Keratinocyte (primary cell): ENCODE data around the gene MERTK. TPM values are rescaled to one million over a fixed set of nuclear protein-coding genes. Genes with fewer than 3 reads are reported as not detected.

Source experiments
- DNase-seq: peaks from one replicate; pipeline ENCODE4 v3.0.0-alpha.2; 2011; ENCODE audit warnings: low read depth, missing footprints, low spot score
- FAIRE-seq: peaks from 2 replicates; lab custom pipeline; 2011; peaks lifted over from hg19 to GRCh38; lab: Jason Lieb, UNC
- H2AFZ ChIP-seq: 2 replicates; pipeline ENCODE4 v1.6.0; 2012; ENCODE audit warnings: low read length, control low read depth, inconsistent platforms; ENCODE audit not compliant: control insufficient read depth
- H3K27ac ChIP-seq: 2 replicates; pipeline ENCODE4 v1.5.1; 2011; ENCODE audit warnings: low read length; ENCODE audit not compliant: control insufficient read depth, insufficient read depth
- H3K27me3 ChIP-seq: 3 replicates; pipeline ENCODE4 v1.6.0; 2011; ENCODE audit warnings: low read length; ENCODE audit not compliant: control insufficient read depth, insufficient read depth; ENCODE audit errors: extremely low read depth
- H3K36me3 ChIP-seq, 2 experiments: 2 replicates in 1 of 2; 3 replicates in 1 of 2; pipeline ENCODE4 v1.5.1; 2011; ENCODE audit warnings: low read length in 2 of 2, mild to moderate bottlenecking in 1 of 2; ENCODE audit not compliant: control insufficient read depth in 2 of 2, insufficient read depth in 2 of 2; ENCODE audit errors: extremely low read depth in 1 of 2
- H3K4me1 ChIP-seq: 3 replicates; pipeline ENCODE4 v1.5.1; 2011; ENCODE audit warnings: low read length; ENCODE audit not compliant: control insufficient read depth, insufficient read depth; ENCODE audit errors: extremely low read depth
- H3K4me2 ChIP-seq: 3 replicates; pipeline ENCODE4 v1.6.0; 2011; ENCODE audit warnings: low read depth, low read length; ENCODE audit not compliant: control insufficient read depth, insufficient read depth; ENCODE audit errors: extremely low read depth
- H3K4me3 ChIP-seq, 3 experiments: fragments of 200-600 bp in 1 of 3; sonication (generic) in 1 of 3; 2 replicates in 2 of 3; 3 replicates in 1 of 3; pipeline ENCODE4 v1.5.1; 2011 to 2016; ENCODE audit warnings: low read length in 3 of 3, mild to moderate bottlenecking in 3 of 3, control low read depth in 2 of 3, inconsistent platforms in 1 of 3, low read depth in 1 of 3, mixed read lengths in 1 of 3, mixed run types in 1 of 3, moderate library complexity in 1 of 3; ENCODE audit not compliant: control insufficient read depth in 2 of 3, insufficient read depth in 2 of 3; ENCODE audit errors: extremely low read depth in 1 of 3
- H3K79me2 ChIP-seq: 2 replicates; pipeline ENCODE4 v1.6.0; 2012; ENCODE audit warnings: low read length; ENCODE audit not compliant: control insufficient read depth, insufficient read depth
- H3K9ac ChIP-seq: 3 replicates; pipeline ENCODE4 v1.6.0; 2011; ENCODE audit warnings: low read length; ENCODE audit not compliant: control insufficient read depth, insufficient read depth; ENCODE audit errors: extremely low read depth
- H3K9me1 ChIP-seq: 3 replicates; pipeline ENCODE4 v1.6.0; 2011; ENCODE audit warnings: low read length; ENCODE audit not compliant: control insufficient read depth, insufficient read depth; ENCODE audit errors: extremely low read depth
- H3K9me3 ChIP-seq: 2 replicates; pipeline ENCODE4 v1.5.1; 2012; ENCODE audit warnings: low read depth, low read length; ENCODE audit not compliant: control insufficient read depth
- H4K20me1 ChIP-seq: 3 replicates; pipeline ENCODE4 v1.6.0; 2011; ENCODE audit warnings: low read length; ENCODE audit not compliant: control insufficient read depth, insufficient read depth; ENCODE audit errors: extremely low read depth
- EZH2 ChIP-seq: IDR thresholded peaks from one replicate; pipeline ENCODE4 v1.6.1; 2012; ENCODE audit warnings: inconsistent platforms, mild to moderate bottlenecking, low read length, moderate library complexity
- dilution Hi-C: fragments of 300-500 bp; cut with MboI; formaldehyde crosslinking; loops from one replicate; pipeline ENCODE4 v1.7.0; 2020; ENCODE audit warnings: low sequenced_read_pairs; ENCODE audit not compliant: extremely low pct_ligation_motif_present
- polyA plus RNA-seq, 5 experiments: library from polyadenylated mRNA; depleted of rRNA in 3 of 5; stranded (reverse) in 3 of 5; stranded (forward) in 1 of 5; unstranded in 1 of 5; fragments of >200 nt; gene quantifications; 1 replicate in 1 of 5; 2 replicates in 3 of 5; 3 replicates in 1 of 5; pipeline versions ENCODE4 v1.2.1 to v1.2.3, GENCODE V29; 2011 to 2012; ENCODE audit warnings: missing spikeins in 2 of 5, low read depth in 1 of 5, low replicate concordance in 1 of 5
- TF ChIP-seq, protein P1 (sequence below), 3 experiments: IDR thresholded peaks in 1 of 3; conservative IDR thresholded peaks in 1 of 3; optimal IDR thresholded peaks in 1 of 3; 2 replicates in 2 of 3; 3 replicates in 1 of 3; pipeline versions ENCODE3 to v1.5.1; 2011; ENCODE audit warnings: low read length in 3 of 3, mild to moderate bottlenecking in 3 of 3, moderate library complexity in 2 of 3, control low read depth in 1 of 3, inconsistent platforms in 1 of 3; ENCODE audit not compliant: insufficient read depth in 2 of 3; ENCODE audit errors: extremely low read depth in 1 of 3

The MERTK gene
- polyA plus RNA-seq, 1 donor (not counting 4 experiments of a cell fraction or from before 2014, with no cell fraction given), result 0.14 TPM

GRCh38 chr2:112031473-112032223 lies 133.2 kb downstream of the MERTK start:
- Histone ChIP-seq H3K27ac (no peak overlapping the region), H3K36me3 (no peaks in the 10 kb centered on the region), H3K9me1 (no peaks in the 10 kb centered on the region), H3K9ac (peak overlapping the region; percentile 18), H3K79me2 (no peaks in the 10 kb centered on the region), H2AFZ (no peak overlapping the region), H3K4me1 (peaks cover 28% of the 10 kb centered on the region), H3K9me3 (no peaks in the 10 kb centered on the region), H4K20me1 (peaks cover 2% of the 10 kb centered on the region), H3K27me3 (no peaks in the 10 kb centered on the region), H3K4me3 (peak overlapping the region in 2 of 3 experiments; percentile 15 to 39), H3K4me2 (peak overlapping the region; percentile 89)
- FAIRE-seq (peak; percentile 71), DNase-seq (no peak)
- TF ChIP-seq, protein P1, sequence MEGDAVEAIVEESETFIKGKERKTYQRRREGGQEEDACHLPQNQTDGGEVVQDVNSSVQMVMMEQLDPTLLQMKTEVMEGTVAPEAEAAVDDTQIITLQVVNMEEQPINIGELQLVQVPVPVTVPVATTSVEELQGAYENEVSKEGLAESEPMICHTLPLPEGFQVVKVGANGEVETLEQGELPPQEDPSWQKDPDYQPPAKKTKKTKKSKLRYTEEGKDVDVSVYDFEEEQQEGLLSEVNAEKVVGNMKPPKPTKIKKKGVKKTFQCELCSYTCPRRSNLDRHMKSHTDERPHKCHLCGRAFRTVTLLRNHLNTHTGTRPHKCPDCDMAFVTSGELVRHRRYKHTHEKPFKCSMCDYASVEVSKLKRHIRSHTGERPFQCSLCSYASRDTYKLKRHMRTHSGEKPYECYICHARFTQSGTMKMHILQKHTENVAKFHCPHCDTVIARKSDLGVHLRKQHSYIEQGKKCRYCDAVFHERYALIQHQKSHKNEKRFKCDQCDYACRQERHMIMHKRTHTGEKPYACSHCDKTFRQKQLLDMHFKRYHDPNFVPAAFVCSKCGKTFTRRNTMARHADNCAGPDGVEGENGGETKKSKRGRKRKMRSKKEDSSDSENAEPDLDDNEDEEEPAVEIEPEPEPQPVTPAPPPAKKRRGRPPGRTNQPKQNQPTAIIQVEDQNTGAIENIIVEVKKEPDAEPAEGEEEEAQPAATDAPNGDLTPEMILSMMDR (optimal IDR thresholded peaks at IDR 0.05 in 1 of 3, IDR thresholded peaks at IDR 0.05 in 1 of 3, conservative IDR thresholded peaks at IDR 0.05 in 1 of 3; ENCODE audit: extremely low read depth in 1 of 3, insufficient read depth in 2 of 3, low read length in 3 of 3), result no peak
- TF ChIP-seq EZH2, result no peak
- dilution Hi-C loops, result no loop called here

DNA sequence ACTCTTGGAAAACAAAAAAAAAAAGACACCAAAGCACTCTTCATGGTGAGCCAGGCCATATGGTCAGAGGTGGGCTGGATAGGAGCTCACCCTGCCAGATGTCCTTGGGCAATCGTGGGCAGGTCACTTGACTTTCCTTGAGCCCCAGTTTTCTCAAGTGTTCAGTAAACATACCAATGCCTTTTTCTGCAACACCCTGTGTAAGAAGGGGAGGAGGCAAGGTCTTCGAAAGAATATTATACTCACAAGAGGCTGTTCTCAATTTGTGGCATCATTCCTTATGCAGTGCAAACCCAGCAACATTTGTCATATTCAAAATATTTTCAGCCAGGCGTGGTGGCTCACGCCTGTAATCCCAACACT lies 133.8 kb downstream of the MERTK start:
- H3K4me3 ChIP-seq, result peak overlapping the region in 2 of 3 experiments; percentile 15 to 39
- H3K27ac ChIP-seq, result peak overlapping the region; percentile 10
- no peaks in the 10 kb centered on the region for H3K9me1 ChIP-seq
- no peaks in the 10 kb centered on the region for H3K36me3 ChIP-seq
- H2AFZ ChIP-seq, result no peak overlapping the region
- peaks cover 2% of the 10 kb centered on the region for H4K20me1 ChIP-seq
- peak overlapping the region; percentile 89 for H3K4me2 ChIP-seq
- H3K27me3 ChIP-seq, result no peaks in the 10 kb centered on the region
- peaks cover 28% of the 10 kb centered on the region for H3K4me1 ChIP-seq
- dilution Hi-C loops, result no loop called here
- H3K9ac ChIP-seq, result peak overlapping the region; percentile 18
- no peak for TF ChIP-seq EZH2
- TF ChIP-seq, protein P1 (optimal IDR thresholded peaks at IDR 0.05 in 1 of 3, IDR thresholded peaks at IDR 0.05 in 1 of 3, conservative IDR thresholded peaks at IDR 0.05 in 1 of 3; ENCODE audit: extremely low read depth in 1 of 3, insufficient read depth in 2 of 3, low read length in 3 of 3), result no peak
- no peaks in the 10 kb centered on the region for H3K9me3 ChIP-seq
- no peak for DNase-seq
- no peaks in the 10 kb centered on the region for H3K79me2 ChIP-seq
- FAIRE-seq, result no peak
